Stimulated activated CD4-positive, alpha-beta T cell treated with anti-CD3 and anti-CD28 coated beads, TNF-alpha, amount 100 ng/mL, for 4 hours (primary cell): ENCODE results near the gene CFAP99.

ENCODE experiments used
- DNase-seq, 3 experiments: peaks; one replicate each; pipeline ENCODE4 v3.0.0-alpha.2; 2020; ENCODE audit warnings: low read depth in 3 of 3

CFAP99 gene

DNA sequence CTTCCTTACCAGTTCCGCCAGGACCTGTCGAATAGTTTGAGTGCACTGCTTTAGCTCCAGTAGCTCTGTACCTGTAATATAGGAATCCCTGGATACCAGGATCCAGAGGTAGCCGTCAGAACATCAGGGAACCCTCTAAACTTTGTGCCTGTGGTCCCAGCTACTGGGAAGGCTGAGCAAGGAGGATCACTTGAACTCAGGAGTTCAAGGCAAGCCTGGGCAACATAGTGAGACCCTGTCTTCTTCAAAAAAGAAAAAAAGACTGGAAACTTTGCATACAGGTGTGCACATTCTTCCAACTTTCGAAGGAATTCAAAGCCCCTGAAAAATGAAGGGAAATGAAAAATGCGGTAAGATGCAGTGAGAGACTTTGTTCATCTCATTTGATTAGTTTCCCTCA is 85.1 kb downstream of the CFAP99 start:
- DNase-seq = no peak

DNA sequence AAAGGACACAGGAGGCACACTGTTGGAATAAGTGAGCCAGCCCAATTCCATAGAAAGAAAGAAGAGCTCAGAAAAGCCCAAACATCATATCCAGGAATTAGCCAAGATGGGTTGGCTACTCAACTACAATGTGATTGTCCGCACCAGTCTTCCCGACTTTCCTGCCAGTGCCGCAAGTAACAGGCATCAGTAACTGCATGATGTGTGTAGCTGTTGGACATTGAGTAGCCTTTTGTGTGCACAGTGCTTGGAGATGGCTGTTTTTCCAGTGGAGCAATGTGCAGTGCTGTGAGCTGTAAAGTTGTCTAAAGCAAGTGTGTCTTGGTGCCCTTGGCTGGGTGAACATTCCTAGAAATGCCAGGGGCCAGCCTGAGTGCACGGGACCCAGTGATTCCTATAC is 88.5 kb downstream of the CFAP99 start:
- no peak for DNase-seq

DNA sequence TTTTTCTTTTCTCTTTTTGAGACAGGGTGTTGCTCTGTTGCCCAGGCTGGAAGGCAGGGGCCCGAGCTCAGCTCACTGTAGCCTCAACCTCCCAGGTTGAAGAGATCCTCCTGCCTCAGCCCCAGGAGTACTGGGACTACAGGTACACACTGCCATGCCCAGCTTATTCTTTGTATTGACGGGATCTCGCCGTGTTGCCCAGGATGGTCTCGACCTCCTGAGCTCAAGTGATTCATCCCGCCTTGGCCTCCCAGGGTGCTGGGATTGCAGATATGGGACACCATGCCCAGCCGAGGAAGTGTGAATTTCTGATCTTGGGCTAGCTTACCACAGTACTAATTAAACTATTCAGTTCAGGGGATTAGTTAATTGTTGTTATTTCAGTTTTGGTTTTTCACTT is 89.1 kb downstream of the CFAP99 start:
- no peak for DNase-seq

GRCh38 chr4:2510351-2511259 is 91.8 kb downstream of the CFAP99 start:
- no peak for DNase-seq

GRCh38 chr4:2511645-2512131 is 92.9 kb downstream of the CFAP99 start:
- DNase-seq = no peak
